Measurements from ENCODE around the gene HNRNPH2. TPM values are rescaled to one million over a fixed set of nuclear protein-coding genes. Genes with fewer than 3 reads are reported as not detected.

Gene HNRNPH2
- total and polyA plus RNA-seq, 2 experiments from 2014 or later = 76.9 to 189 TPM

DNA sequence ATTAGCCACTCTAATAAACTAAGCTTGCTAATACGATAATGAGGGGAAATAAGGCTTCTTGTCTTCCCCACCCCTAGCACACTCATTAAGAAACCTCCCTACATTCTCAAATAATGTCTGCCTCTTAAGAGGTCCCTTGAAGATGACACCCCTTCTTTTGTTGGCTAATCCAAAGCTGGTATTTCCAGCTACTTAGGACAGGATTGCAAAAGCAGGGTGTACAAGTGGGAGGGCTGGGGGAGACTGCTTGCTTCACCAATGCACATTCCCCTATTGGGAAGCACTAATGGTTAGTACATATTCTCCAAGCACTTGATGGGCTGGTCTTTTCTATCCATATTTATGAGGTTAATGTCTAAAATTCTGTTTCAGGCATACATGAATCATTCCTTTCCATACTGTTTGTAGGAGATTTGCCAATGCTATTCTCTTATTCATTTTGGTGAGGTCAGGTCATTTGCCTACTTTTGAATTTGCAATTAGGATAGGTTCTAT lies 42.7 kb upstream of the HNRNPH2 start:
- H3K4me1 ChIP-seq (ENCODE audit: low read depth) = no peaks in the 10 kb centered on the region
- TF ChIP-seq, protein P1, sequence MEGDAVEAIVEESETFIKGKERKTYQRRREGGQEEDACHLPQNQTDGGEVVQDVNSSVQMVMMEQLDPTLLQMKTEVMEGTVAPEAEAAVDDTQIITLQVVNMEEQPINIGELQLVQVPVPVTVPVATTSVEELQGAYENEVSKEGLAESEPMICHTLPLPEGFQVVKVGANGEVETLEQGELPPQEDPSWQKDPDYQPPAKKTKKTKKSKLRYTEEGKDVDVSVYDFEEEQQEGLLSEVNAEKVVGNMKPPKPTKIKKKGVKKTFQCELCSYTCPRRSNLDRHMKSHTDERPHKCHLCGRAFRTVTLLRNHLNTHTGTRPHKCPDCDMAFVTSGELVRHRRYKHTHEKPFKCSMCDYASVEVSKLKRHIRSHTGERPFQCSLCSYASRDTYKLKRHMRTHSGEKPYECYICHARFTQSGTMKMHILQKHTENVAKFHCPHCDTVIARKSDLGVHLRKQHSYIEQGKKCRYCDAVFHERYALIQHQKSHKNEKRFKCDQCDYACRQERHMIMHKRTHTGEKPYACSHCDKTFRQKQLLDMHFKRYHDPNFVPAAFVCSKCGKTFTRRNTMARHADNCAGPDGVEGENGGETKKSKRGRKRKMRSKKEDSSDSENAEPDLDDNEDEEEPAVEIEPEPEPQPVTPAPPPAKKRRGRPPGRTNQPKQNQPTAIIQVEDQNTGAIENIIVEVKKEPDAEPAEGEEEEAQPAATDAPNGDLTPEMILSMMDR (IDR thresholded peaks at IDR 0.05; ENCODE audit: low read depth, low read length) = no peak
- H3K27ac ChIP-seq = no peak overlapping the region
- no peak for DNase-seq (ENCODE audit: low read depth in 1 of 2, low spot score in 1 of 2)
- H3K4me3 ChIP-seq = no peak overlapping the region
- H3K36me3 ChIP-seq = no peaks in the 10 kb centered on the region
- no peaks in the 10 kb centered on the region for H3K9me3 ChIP-seq (ENCODE audit: low read depth)
- no peaks in the 10 kb centered on the region for H3K27me3 ChIP-seq

DNA sequence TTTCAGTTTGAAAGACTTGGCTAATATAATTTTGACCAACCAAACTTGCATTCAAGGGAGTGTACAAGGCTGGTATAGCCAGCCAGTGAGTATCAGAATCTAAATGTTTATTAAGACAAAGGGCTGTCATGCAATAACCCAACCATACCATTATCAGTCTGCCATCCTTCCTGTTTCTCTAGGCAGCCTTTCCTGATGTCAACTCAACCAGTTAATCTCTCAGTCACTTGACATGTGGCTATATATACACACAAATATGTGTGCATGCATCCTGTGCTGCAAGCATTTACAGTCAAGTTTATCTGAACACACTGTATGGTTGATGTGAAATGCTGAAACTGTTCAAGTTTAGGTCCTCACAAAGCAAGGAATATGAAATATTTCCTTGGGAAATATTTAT lies 39.2 kb upstream of the HNRNPH2 start:
- no peaks in the 10 kb centered on the region for H3K36me3 ChIP-seq
- no peaks in the 10 kb centered on the region for H3K27me3 ChIP-seq
- no peak for DNase-seq (ENCODE audit: low read depth in 1 of 2, low spot score in 1 of 2)
- TF ChIP-seq, protein P1 (IDR thresholded peaks at IDR 0.05; ENCODE audit: low read depth, low read length) = no peak
- H3K4me3 ChIP-seq = no peak overlapping the region
- H3K9me3 ChIP-seq (ENCODE audit: low read depth) = no peaks in the 10 kb centered on the region
- no peak overlapping the region for H3K27ac ChIP-seq
- H3K4me1 ChIP-seq (ENCODE audit: low read depth) = no peaks in the 10 kb centered on the region

DNA sequence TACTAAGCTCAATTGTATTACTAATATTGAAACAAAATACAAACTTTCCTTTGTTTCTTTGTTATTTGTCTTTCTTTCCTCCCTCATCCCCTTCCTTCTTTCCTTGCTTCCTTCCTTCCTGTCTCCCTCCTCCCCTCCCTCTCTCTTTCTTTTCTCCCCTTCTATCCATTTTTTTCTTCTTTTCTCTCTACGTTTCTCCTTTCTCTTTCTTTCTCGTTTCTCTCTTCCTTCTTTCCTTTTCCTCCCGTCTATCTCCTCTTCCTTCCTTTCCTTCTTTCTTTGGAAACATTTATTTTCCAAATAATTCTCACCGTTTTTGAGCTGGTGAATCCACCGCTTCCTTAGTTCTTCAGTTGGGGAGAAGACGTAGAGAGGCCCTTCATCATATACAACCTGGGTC lies 38.3 kb upstream of the HNRNPH2 start:
- Histone ChIP-seq H3K27ac (no peak overlapping the region), H3K4me1 (ENCODE audit: low read depth) (no peaks in the 10 kb centered on the region), H3K4me3 (no peak overlapping the region), H3K36me3 (no peaks in the 10 kb centered on the region), H3K9me3 (ENCODE audit: low read depth) (no peaks in the 10 kb centered on the region), H3K27me3 (no peaks in the 10 kb centered on the region)
- TF ChIP-seq, protein P1 (IDR thresholded peaks at IDR 0.05; ENCODE audit: low read depth, low read length) = no peak
- DNase-seq (ENCODE audit: low read depth in 1 of 2, low spot score in 1 of 2) = no peak

DNA sequence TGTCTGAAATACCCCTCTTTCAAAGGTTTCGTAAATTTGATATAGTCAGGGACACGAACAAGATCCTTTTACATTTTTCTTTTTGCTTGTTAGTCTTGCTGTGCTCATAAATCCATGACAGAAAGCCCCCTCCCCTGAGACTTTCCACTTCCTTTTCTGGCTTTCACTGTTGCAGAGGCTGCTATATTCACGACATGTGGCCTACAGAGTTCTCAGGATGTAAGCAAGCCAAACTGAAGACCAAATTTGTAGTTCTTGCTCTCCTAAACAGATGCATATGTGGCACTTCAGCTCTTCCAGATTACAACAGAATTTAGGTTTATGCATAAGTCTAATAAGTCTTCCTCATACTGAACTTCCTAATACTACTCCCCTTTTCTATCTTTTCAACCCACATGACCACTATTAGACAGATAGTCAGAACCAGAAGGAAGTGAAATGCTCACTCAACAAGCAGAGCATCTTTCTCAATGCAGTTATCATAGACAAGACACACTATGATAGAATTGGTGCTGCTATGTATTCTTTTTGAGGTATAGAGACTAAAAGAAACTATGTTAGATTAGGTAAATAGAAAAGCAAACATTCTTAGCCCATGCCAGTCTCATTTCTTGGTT lies 37.0 kb upstream of the HNRNPH2 start:
- Histone ChIP-seq H3K27ac (no peak overlapping the region), H3K36me3 (no peaks in the 10 kb centered on the region), H3K9me3 (ENCODE audit: low read depth) (no peaks in the 10 kb centered on the region), H3K4me1 (ENCODE audit: low read depth) (no peaks in the 10 kb centered on the region), H3K27me3 (no peaks in the 10 kb centered on the region), H3K4me3 (no peak overlapping the region)
- TF ChIP-seq, protein P1 (IDR thresholded peaks at IDR 0.05; ENCODE audit: low read depth, low read length) = no peak
- no peak for DNase-seq (ENCODE audit: low read depth in 1 of 2, low spot score in 1 of 2)

DNA sequence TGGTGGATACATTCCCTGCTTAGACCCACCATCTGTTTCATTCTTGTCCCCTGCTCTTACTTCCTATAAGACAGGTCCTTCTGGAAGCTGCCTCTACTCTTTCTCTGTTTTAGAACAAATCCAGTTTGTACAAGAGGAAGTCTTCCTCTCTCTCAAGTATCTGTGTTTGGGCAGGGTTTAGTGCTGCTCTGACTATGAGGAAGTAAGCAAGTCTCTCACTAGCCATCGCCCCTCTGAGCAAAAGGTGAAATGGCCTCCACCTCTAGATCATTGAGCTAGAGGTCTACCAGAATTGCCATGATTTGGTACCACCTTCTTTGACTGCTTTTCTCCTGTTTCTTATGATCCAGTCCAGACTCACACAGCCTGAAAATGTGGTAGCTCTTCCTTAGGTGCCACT lies 30.5 kb upstream of the HNRNPH2 start:
- H3K27me3 ChIP-seq = no peaks in the 10 kb centered on the region
- H3K4me1 ChIP-seq (ENCODE audit: low read depth) = no peaks in the 10 kb centered on the region
- H3K36me3 ChIP-seq = no peaks in the 10 kb centered on the region
- H3K9me3 ChIP-seq (ENCODE audit: low read depth) = no peaks in the 10 kb centered on the region
- H3K27ac ChIP-seq = no peak overlapping the region
- H3K4me3 ChIP-seq = no peak overlapping the region
- TF ChIP-seq, protein P1 (IDR thresholded peaks at IDR 0.05; ENCODE audit: low read depth, low read length) = no peak
- no peak for DNase-seq (ENCODE audit: low read depth in 1 of 2, low spot score in 1 of 2)

Data from cardiac muscle cell (in vitro differentiated cells and primary cell).